ENCODE results near the gene ETFDH. TPM values are rescaled to one million over a fixed set of nuclear protein-coding genes. Genes with fewer than 3 reads are reported as not detected.

ETFDH gene
- total RNA-seq, 1 experiment from 2014 or later = 12.4 TPM

DNA sequence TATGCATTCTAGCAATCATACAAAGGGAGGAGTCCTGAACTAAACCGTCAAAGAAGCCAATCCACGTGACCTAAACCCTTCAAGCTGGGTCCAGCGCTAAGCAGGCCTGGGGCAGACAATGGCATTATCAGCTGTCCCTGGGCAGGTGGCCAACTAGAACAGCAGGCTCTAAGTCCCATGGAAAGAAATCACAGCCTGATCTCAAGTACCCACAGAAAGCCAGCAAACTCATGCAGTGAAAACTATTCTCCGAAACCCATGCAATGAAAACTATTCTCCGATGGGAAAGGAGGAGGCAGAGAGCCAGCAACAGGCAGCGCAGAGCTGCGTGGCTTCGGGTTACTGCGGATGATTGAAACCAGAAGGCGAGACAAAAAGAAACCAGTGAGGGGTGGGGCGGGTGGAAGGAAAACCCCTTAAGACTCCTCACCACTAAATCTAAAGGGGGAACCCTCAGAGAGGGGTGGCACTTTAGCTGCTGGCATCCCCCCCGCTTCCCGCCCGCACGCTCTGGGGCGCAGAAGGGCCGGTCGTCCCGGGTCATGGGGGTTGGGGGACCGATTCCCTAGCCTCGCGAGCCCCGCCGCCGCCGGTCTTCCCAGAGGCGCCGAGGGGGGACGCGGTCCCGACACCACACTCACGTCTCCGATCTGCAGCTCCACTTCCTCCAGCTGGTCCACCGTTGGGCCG lies 976 bp upstream of the ETFDH start:
- ATAC-seq (peak; percentile 8), DNase-seq (ENCODE audit: low spot score) (peak; percentile 36)
- Mint-ChIP-seq H3K4me3 (peak overlapping the region; percentile 98), H3K9me3 (no peaks in the 10 kb centered on the region), H3K4me1 (peaks cover 13% of the 10 kb centered on the region), H3K36me3 (peaks cover 10% of the 10 kb centered on the region), H3K27ac (peak overlapping the region; percentile 98), H3K27me3 (ENCODE audit: low read depth) (no peaks in the 10 kb centered on the region)
- ChIA-PET CTCF (interaction anchor here (0.7 kb wide), 1 partner anchor 175 kb away, joined by 3 read pairs; no protein-coding TSS in a partner anchor), POLR2A (interaction anchor here (0.5 kb wide), 1 partner anchor 431 kb away, joined by 4 read pairs; no protein-coding TSS in a partner anchor)
- 0 out of 2 replicates have a peak, but pooled peaks have one; percentile 21 for TF ChIP-seq FOXP1 (CRISPR knock-in tag; IDR thresholded peaks at IDR 0.05; ENCODE audit: borderline replicate concordance)
- TF ChIP-seq USF2 (CRISPR knock-in tag; IDR thresholded peaks at IDR 0.05) = peak; percentile 81
- peak; percentile 78 for TF ChIP-seq USF1 (CRISPR knock-in tag; IDR thresholded peaks at IDR 0.05)
- TF ChIP-seq, protein P1, sequence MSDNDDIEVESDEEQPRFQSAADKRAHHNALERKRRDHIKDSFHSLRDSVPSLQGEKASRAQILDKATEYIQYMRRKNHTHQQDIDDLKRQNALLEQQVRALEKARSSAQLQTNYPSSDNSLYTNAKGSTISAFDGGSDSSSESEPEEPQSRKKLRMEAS (CRISPR knock-in tag; IDR thresholded peaks at IDR 0.05) = peak; percentile 17; the same call in 1 of the 2 replicates
- no peak for TF ChIP-seq OVOL2 (CRISPR knock-in tag; IDR thresholded peaks at IDR 0.05; ENCODE audit: borderline replicate concordance)

GRCh38 chr4:158671665-158671914 lies 506 bp upstream of the ETFDH start, which contains the start of gene C4orf46:
C4orf46 (minus strand) TSS chr4:158671887; CDS start chr4:158671801, 86 bp downstream.
- DNase-seq (ENCODE audit: low spot score) (no peak), ATAC-seq (no peak)
- Mint-ChIP-seq H3K27ac (peak within 1 kb of the TSS; percentile 98), H3K36me3 (peaks cover 7% of the 10 kb centered on the region), H3K27me3 (ENCODE audit: low read depth) (no peaks in the 10 kb centered on the region), H3K4me3 (peak within 1 kb of the TSS; percentile 98), H3K9me3 (no peaks in the 10 kb centered on the region), H3K4me1 (peaks cover 13% of the 10 kb centered on the region)
- ChIA-PET CTCF (interaction anchor here (0.7 kb wide), 1 partner anchor 176 kb away, joined by 3 read pairs; no protein-coding TSS in a partner anchor), POLR2A (no interaction called here)
- TF ChIP-seq EMX1 (CRISPR knock-in tag; IDR thresholded peaks at IDR 0.05) (no peak), STAT6 (CRISPR knock-in tag; conservative IDR thresholded peaks at IDR 0.05; ENCODE audit: low read depth) (no peak), ZNF121 (CRISPR knock-in tag; IDR thresholded peaks at IDR 0.05) (no peak), E2F5 (CRISPR knock-in tag; IDR thresholded peaks at IDR 0.05) (no peak), TEAD4 (CRISPR knock-in tag; IDR thresholded peaks at IDR 0.05) (no peak), PRDM15 (CRISPR knock-in tag; IDR thresholded peaks at IDR 0.05) (no peak), ELF4 (CRISPR knock-in tag; IDR thresholded peaks at IDR 0.05; ENCODE audit: low read depth) (no peak), TEAD1 (CRISPR knock-in tag; IDR thresholded peaks at IDR 0.05) (no peak), AR (CRISPR knock-in tag; IDR thresholded peaks at IDR 0.05) (no peak)
- TF ChIP-seq, protein P1 (CRISPR knock-in tag; IDR thresholded peaks at IDR 0.05) = no peak
- TF ChIP-seq, protein P2, sequence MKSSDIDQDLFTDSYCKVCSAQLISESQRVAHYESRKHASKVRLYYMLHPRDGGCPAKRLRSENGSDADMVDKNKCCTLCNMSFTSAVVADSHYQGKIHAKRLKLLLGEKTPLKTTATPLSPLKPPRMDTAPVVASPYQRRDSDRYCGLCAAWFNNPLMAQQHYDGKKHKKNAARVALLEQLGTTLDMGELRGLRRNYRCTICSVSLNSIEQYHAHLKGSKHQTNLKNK (CRISPR knock-in tag; IDR thresholded peaks at IDR 0.05) = no peak
- TF ChIP-seq, protein P3, sequence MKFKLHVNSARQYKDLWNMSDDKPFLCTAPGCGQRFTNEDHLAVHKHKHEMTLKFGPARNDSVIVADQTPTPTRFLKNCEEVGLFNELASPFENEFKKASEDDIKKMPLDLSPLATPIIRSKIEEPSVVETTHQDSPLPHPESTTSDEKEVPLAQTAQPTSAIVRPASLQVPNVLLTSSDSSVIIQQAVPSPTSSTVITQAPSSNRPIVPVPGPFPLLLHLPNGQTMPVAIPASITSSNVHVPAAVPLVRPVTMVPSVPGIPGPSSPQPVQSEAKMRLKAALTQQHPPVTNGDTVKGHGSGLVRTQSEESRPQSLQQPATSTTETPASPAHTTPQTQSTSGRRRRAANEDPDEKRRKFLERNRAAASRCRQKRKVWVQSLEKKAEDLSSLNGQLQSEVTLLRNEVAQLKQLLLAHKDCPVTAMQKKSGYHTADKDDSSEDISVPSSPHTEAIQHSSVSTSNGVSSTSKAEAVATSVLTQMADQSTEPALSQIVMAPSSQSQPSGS (CRISPR knock-in tag; IDR thresholded peaks at IDR 0.05; ENCODE audit: borderline replicate concordance, low read depth) = no peak

Data from WTC11 (cell line).